HEK293 (cell line): Measurements from ENCODE around the gene SIK3.

Experiments
- CTCF ChIA-PET: fragments of 350-600 bp; formaldehyde crosslinking; extraction: SDS; loops from one replicate; lab custom pipeline; 2021; ENCODE audit warnings: antibody characterized with exemption; lab: Yijun Ruan, JAX
- POLR2A ChIA-PET: fragments of 300-600 bp; formaldehyde crosslinking; extraction: SDS; loops from one replicate; lab custom pipeline; 2020; ENCODE audit warnings: antibody characterized with exemption, inconsistent platforms; lab: Yijun Ruan, JAX
- H3K27ac ChIP-seq: fragments of 200-500 bp; sonication (Bioruptor generic); 2 replicates; pipeline ENCODE4 v1.5.1; 2014; ENCODE audit warnings: low read depth, low read length, control low read depth, inconsistent platforms; ENCODE audit errors: extremely low read depth
- H3K36me3 ChIP-seq, 2 experiments: fragments of 200-500 bp in 1 of 2; sonication (Bioruptor generic) in 1 of 2; 1 replicate in 1 of 2; 2 replicates in 1 of 2; pipeline ENCODE4 v1.5.1; 2014 to 2017; ENCODE audit warnings: inconsistent platforms in 2 of 2, low read length in 2 of 2; ENCODE audit not compliant: control insufficient read depth in 2 of 2, insufficient read depth in 1 of 2
- H3K4me1 ChIP-seq: fragments of 200-500 bp; sonication (Bioruptor generic); 2 replicates; pipeline ENCODE4 v1.5.1; 2014; ENCODE audit warnings: mild to moderate bottlenecking, low read length, inconsistent platforms; ENCODE audit not compliant: control insufficient read depth, insufficient read depth
- H3K4me3 ChIP-seq: 2 replicates; pipeline ENCODE4 v1.5.1; 2011; ENCODE audit warnings: low read depth, mild to moderate bottlenecking, control low read depth, low read length, moderate library complexity
- H3K9me3 ChIP-seq: fragments of 200-500 bp; sonication (Bioruptor generic); 2 replicates; pipeline ENCODE4 v1.5.1; 2014; ENCODE audit warnings: low read depth, low read length, inconsistent platforms; ENCODE audit not compliant: control insufficient read depth, insufficient read depth
- AEBP2 ChIP-seq: fragments of 450-650 bp; formaldehyde crosslinking; IDR thresholded peaks from 2 replicates; pipeline ENCODE4 v1.5.1; 2016; ENCODE audit warnings: missing biosample characterization, missing genetic modification characterization, borderline replicate concordance
- HOXD13 ChIP-seq: sonication (generic); formaldehyde crosslinking; IDR thresholded peaks from 2 replicates; pipeline ENCODE4 v1.8.0; 2022; ENCODE audit warnings: missing genetic modification reagents, borderline replicate concordance
- ZNF138 ChIP-seq: fragments of 450-650 bp; formaldehyde crosslinking; IDR thresholded peaks from 2 replicates; pipeline ENCODE4 v1.5.1; 2016; ENCODE audit warnings: missing biosample characterization, missing genetic modification characterization, borderline replicate concordance
- ZNF184 ChIP-seq: fragments of 450-650 bp; IDR thresholded peaks from 2 replicates; pipeline ENCODE4 v1.5.1; 2018; ENCODE audit warnings: missing biosample characterization, mild to moderate bottlenecking, missing genetic modification characterization
- ZNF214 ChIP-seq: fragments of 450-650 bp; formaldehyde crosslinking; IDR thresholded peaks from 2 replicates; pipeline ENCODE4 v1.5.1; 2017; ENCODE audit warnings: missing biosample characterization, mild to moderate bottlenecking, missing genetic modification characterization, borderline replicate concordance
- ZNF223 ChIP-seq: fragments of 450-650 bp; formaldehyde crosslinking; IDR thresholded peaks from 2 replicates; pipeline ENCODE4 v1.5.1; 2016; ENCODE audit warnings: missing biosample characterization, missing genetic modification characterization
- ZNF248 ChIP-seq: fragments of 450-650 bp; formaldehyde crosslinking; IDR thresholded peaks from 2 replicates; pipeline ENCODE4 v1.5.1; 2017; ENCODE audit warnings: missing biosample characterization, missing genetic modification characterization
- ZNF274 ChIP-seq, 2 experiments: fragments of 200-500 bp in 1 of 2; fragments of 450-650 bp in 1 of 2; sonication (Bioruptor generic) in 1 of 2; formaldehyde crosslinking in 1 of 2; IDR thresholded peaks; 2 replicates each; pipeline versions ENCODE4 v1.5.1 to v1.6.1; 2014 to 2016; ENCODE audit warnings: borderline replicate concordance in 1 of 2, inconsistent platforms in 1 of 2, low read length in 1 of 2, missing biosample characterization in 1 of 2, missing genetic modification characterization in 1 of 2
- ZNF555 ChIP-seq: fragments of 450-650 bp; formaldehyde crosslinking; conservative IDR thresholded peaks from 2 replicates; pipeline ENCODE4 v1.5.1; 2017; ENCODE audit warnings: missing biosample characterization, mild to moderate bottlenecking, missing genetic modification characterization, inconsistent platforms
- ZNF830 ChIP-seq: fragments of 450-650 bp; IDR thresholded peaks from 2 replicates; pipeline ENCODE4 v1.5.0; 2018; ENCODE audit warnings: missing biosample characterization, missing genetic modification characterization, low read depth, mild to moderate bottlenecking, moderate library complexity
- TF ChIP-seq, protein P1 (sequence below): fragments of 450-650 bp; formaldehyde crosslinking; IDR thresholded peaks from 2 replicates; pipeline ENCODE4 v1.5.0; 2017; ENCODE audit warnings: missing biosample characterization, missing genetic modification characterization, borderline replicate concordance
- TF ChIP-seq, protein P2 (sequence below): fragments of 450-650 bp; formaldehyde crosslinking; IDR thresholded peaks from 2 replicates; pipeline ENCODE4 v1.5.1; 2017; ENCODE audit warnings: missing biosample characterization, missing genetic modification characterization
- TF ChIP-seq, protein P3 (sequence below): fragments of 450-650 bp; formaldehyde crosslinking; optimal IDR thresholded peaks from 2 replicates; pipeline ENCODE3; 2016; ENCODE audit warnings: missing biosample characterization, mild to moderate bottlenecking, missing genetic modification characterization
- TF ChIP-seq, protein P4 (sequence below): fragments of 450-650 bp; formaldehyde crosslinking; conservative IDR thresholded peaks from 2 replicates; pipeline ENCODE4 v1.5.1; 2016; ENCODE audit warnings: low read depth, missing biosample characterization, missing genetic modification characterization

SIK3 gene

GRCh38 chr11:116975661-116976060 lies 122.6 kb downstream of the SIK3 start:
- Histone ChIP-seq H3K4me3 (no peak overlapping the region), H3K9me3 (no peaks in the 10 kb centered on the region), H3K4me1 (peaks cover 5% of the 10 kb centered on the region; the same call in 1 of the 2 replicates), H3K27ac (no peak overlapping the region), H3K36me3 (no peaks in the 10 kb centered on the region)
- no peak for TF ChIP-seq ZNF223 (tag by site-specific recombination)
- TF ChIP-seq ZNF184 (tag by site-specific recombination), result peak; percentile 94
- POLR2A ChIA-PET, result no interaction called here
- CTCF ChIA-PET, result interaction anchor here (0.6 to 1.0 kb wide), 3 partner anchors 18 to 45 kb away, joined by 3 read pairs; no protein-coding TSS in a partner anchor

DNA sequence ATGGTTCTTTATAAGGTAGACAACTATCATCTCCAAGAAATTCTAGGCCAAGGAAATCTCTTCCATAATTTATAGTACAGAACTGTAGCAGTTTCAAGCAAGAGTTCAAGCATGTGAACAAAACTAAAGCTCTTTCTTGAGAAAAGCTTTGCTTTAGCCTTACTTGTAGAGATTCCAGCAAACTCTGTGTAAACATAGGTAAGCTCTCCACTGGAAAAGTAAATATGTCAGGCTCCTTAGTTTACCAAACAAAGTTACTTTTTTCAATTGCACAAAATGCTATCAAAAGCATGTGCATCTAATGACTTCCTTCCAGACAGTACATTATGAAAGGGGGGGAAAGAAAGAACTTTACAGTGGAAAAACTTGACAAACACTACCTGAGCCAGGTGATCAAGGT lies 125.0 kb downstream of the SIK3 start:
- H3K27ac ChIP-seq, result no peak overlapping the region
- POLR2A ChIA-PET, result no interaction called here
- CTCF ChIA-PET, result interaction anchor here (0.7 to 1.0 kb wide), 2 partner anchors 22 to 124 kb away, joined by 4 to 6 read pairs; no protein-coding TSS in a partner anchor
- H3K4me1 ChIP-seq, result peaks cover 5% of the 10 kb centered on the region; the same call in 1 of the 2 replicates
- H3K9me3 ChIP-seq, result no peaks in the 10 kb centered on the region
- no peak overlapping the region for H3K4me3 ChIP-seq
- no peaks in the 10 kb centered on the region for H3K36me3 ChIP-seq
- TF ChIP-seq HOXD13 (CRISPR knock-in tag) (no peak), ZNF274 (IDR thresholded peaks at IDR 0.05; ENCODE audit: low read length) (no peak), ZNF274 (tag by site-specific recombination; IDR thresholded peaks at IDR 0.05; ENCODE audit: borderline replicate concordance) (no peak), ZNF248 (tag by site-specific recombination) (no peak), ZNF830 (tag by site-specific recombination) (no peak), ZNF555 (no peak), ZNF138 (tag by site-specific recombination) (no peak), AEBP2 (tag by site-specific recombination) (no peak), ZNF214 (tag by site-specific recombination) (no peak)
- TF ChIP-seq, protein P1, sequence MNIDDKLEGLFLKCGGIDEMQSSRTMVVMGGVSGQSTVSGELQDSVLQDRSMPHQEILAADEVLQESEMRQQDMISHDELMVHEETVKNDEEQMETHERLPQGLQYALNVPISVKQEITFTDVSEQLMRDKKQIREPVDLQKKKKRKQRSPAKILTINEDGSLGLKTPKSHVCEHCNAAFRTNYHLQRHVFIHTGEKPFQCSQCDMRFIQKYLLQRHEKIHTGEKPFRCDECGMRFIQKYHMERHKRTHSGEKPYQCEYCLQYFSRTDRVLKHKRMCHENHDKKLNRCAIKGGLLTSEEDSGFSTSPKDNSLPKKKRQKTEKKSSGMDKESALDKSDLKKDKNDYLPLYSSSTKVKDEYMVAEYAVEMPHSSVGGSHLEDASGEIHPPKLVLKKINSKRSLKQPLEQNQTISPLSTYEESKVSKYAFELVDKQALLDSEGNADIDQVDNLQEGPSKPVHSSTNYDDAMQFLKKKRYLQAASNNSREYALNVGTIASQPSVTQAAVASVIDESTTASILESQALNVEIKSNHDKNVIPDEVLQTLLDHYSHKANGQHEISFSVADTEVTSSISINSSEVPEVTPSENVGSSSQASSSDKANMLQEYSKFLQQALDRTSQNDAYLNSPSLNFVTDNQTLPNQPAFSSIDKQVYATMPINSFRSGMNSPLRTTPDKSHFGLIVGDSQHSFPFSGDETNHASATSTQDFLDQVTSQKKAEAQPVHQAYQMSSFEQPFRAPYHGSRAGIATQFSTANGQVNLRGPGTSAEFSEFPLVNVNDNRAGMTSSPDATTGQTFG (tag by site-specific recombination), result no peak
- TF ChIP-seq, protein P2, sequence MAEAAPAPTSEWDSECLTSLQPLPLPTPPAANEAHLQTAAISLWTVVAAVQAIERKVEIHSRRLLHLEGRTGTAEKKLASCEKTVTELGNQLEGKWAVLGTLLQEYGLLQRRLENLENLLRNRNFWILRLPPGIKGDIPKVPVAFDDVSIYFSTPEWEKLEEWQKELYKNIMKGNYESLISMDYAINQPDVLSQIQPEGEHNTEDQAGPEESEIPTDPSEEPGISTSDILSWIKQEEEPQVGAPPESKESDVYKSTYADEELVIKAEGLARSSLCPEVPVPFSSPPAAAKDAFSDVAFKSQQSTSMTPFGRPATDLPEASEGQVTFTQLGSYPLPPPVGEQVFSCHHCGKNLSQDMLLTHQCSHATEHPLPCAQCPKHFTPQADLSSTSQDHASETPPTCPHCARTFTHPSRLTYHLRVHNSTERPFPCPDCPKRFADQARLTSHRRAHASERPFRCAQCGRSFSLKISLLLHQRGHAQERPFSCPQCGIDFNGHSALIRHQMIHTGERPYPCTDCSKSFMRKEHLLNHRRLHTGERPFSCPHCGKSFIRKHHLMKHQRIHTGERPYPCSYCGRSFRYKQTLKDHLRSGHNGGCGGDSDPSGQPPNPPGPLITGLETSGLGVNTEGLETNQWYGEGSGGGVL (tag by site-specific recombination), result no peak
- TF ChIP-seq, protein P3, sequence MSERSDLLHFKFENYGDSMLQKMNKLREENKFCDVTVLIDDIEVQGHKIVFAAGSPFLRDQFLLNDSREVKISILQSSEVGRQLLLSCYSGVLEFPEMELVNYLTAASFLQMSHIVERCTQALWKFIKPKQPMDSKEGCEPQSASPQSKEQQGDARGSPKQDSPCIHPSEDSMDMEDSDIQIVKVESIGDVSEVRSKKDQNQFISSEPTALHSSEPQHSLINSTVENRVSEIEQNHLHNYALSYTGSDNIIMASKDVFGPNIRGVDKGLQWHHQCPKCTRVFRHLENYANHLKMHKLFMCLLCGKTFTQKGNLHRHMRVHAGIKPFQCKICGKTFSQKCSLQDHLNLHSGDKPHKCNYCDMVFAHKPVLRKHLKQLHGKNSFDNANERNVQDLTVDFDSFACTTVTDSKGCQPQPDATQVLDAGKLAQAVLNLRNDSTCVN (tag by site-specific recombination), result no peak
- TF ChIP-seq, protein P4, sequence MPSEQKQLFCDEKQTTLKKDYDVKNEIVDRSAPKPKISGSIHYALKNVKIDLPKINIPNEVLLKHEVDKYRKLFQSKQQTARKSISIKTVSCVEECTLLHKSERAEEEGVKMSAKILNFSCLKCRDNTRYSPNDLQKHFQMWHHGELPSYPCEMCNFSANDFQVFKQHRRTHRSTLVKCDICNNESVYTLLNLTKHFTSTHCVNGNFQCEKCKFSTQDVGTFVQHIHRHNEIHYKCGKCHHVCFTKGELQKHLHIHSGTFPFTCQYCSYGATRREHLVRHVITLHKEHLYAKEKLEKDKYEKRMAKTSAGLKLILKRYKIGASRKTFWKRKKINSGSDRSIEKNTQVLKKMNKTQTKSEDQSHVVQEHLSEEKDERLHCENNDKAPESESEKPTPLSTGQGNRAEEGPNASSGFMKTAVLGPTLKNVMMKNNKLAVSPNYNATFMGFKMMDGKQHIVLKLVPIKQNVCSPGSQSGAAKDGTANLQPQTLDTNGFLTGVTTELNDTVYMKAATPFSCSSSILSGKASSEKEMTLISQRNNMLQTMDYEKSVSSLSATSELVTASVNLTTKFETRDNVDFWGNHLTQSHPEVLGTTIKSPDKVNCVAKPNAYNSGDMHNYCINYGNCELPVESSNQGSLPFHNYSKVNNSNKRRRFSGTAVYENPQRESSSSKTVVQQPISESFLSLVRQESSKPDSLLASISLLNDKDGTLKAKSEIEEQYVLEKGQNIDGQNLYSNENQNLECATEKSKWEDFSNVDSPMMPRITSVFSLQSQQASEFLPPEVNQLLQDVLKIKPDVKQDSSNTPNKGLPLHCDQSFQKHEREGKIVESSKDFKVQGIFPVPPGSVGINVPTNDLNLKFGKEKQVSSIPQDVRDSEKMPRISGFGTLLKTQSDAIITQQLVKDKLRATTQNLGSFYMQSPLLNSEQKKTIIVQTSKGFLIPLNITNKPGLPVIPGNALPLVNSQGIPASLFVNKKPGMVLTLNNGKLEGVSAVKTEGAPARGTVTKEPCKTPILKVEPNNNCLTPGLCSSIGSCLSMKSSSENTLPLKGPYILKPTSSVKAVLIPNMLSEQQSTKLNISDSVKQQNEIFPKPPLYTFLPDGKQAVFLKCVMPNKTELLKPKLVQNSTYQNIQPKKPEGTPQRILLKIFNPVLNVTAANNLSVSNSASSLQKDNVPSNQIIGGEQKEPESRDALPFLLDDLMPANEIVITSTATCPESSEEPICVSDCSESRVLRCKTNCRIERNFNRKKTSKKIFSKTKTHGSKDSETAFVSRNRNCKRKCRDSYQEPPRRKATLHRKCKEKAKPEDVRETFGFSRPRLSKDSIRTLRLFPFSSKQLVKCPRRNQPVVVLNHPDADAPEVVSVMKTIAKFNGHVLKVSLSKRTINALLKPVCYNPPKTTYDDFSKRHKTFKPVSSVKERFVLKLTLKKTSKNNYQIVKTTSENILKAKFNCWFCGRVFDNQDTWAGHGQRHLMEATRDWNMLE, result no peak
